Measurements from ENCODE around the gene ELF4. TPM values are rescaled to one million over a fixed set of nuclear protein-coding genes. Genes with fewer than 3 reads are reported as not detected.

The ELF4 gene
- total and polyA plus RNA-seq, 10 of the 15 experiments (the other 5 are each of a cell fraction or from before 2014, with no cell fraction given), result 4.0 to 36.7 (median 22.6) TPM

DNA sequence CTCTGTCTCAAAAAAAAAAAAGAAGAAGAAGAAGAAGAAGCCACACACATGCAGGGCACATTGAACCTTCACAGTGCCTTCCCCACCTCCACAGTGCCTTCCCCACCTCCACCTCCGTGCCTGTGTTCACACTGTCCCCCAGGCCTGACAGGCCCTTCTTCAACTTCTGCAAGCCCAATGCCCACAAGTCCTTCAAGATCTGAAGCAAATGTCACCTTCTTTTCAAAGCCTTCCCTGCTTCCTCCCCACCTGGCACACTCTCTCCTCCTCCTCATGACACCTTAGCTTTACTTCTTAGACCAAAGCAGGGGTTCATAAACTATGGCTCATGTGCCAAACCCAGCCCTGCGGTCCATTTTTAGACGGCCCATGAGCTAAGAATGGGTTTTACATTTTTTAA, 19.9 kb downstream of the ELF4 start:
- H4K20me1 ChIP-seq (ENCODE audit: control insufficient read depth, insufficient read depth), result no peaks in the 10 kb centered on the region
- H3K4me2 ChIP-seq (ENCODE audit: control insufficient read depth, insufficient read depth), result peak overlapping the region; percentile 10
- DNase-seq (ENCODE audit: low read depth, low spot score) (no peak), ATAC-seq (no peak), FAIRE-seq (no peak)
- no peaks in the 10 kb centered on the region for H3K27me3 ChIP-seq (replicated peaks in 1 of 2; ENCODE audit: control insufficient read depth in 2 of 2, insufficient read depth in 2 of 2, low read length in 1 of 2)
- POLR2A ChIA-PET, result no interaction called here
- in situ Hi-C loops (cut with MboI), result no loop called here
- RAD21 ChIA-PET (ENCODE audit: unreplicated experiment), result interaction anchor here (0.8 to 1.2 kb wide), 3 partner anchors 11 to 174 kb away, joined by 3 to 6 read pairs (median 4); partner anchors contain the start of gene AIFM1
- BruUV-seq (replicated peaks), result no TSS peak
- CTCF ChIA-PET, result interaction anchor here (0.7 to 2.8 kb wide), 2 partner anchors 10 to 19 kb away, joined by 3 to 15 read pairs; no protein-coding TSS in a partner anchor
- 66% methylated on average over 3 of the region's 3 CpGs for WGBS (ENCODE audit: insufficient coverage, insufficient replicate concordance, low lambda C conversion rate, missing lambda C conversion rate)
- H3K9ac ChIP-seq (ENCODE audit: control insufficient read depth, insufficient read depth, low read length), result no peak overlapping the region
- TF ChIP-seq E4F1 (IDR thresholded peaks at IDR 0.05; ENCODE audit: borderline replicate concordance, partially characterized antibody) (no peak), CHD1 (IDR thresholded peaks at IDR 0.05; ENCODE audit: low read depth, low read length) (no peak), GATAD2B (conservative IDR thresholded peaks at IDR 0.05; ENCODE audit: low read depth) (no peak), TCF12 (IDR thresholded peaks at IDR 0.05; ENCODE audit: low read depth, low read length) (no peak), ZBED1 (IDR thresholded peaks at IDR 0.05; ENCODE audit: borderline replicate concordance) (no peak), TCF3 (IDR thresholded peaks at IDR 0.05; ENCODE audit: borderline replicate concordance, insufficient read depth, low read depth, low read length) (no peak), NR2C1 (IDR thresholded peaks at IDR 0.05) (no peak), ZBTB40 (IDR thresholded peaks at IDR 0.05; ENCODE audit: borderline replicate concordance) (no peak), USF2 (IDR thresholded peaks at IDR 0.05; ENCODE audit: borderline replicate concordance, low read depth, low read length) (no peak), ASH2L (IDR thresholded peaks at IDR 0.05; ENCODE audit: borderline replicate concordance, low read depth) (no peak), MYB (IDR thresholded peaks at IDR 0.05; ENCODE audit: borderline replicate concordance, low read depth, low read length) (no peak)
- TF ChIP-seq, protein P1, sequence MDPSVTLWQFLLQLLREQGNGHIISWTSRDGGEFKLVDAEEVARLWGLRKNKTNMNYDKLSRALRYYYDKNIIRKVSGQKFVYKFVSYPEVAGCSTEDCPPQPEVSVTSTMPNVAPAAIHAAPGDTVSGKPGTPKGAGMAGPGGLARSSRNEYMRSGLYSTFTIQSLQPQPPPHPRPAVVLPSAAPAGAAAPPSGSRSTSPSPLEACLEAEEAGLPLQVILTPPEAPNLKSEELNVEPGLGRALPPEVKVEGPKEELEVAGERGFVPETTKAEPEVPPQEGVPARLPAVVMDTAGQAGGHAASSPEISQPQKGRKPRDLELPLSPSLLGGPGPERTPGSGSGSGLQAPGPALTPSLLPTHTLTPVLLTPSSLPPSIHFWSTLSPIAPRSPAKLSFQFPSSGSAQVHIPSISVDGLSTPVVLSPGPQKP (IDR thresholded peaks at IDR 0.05; ENCODE audit: low read depth, low read length), result no peak
- H3K4me1 ChIP-seq (ENCODE audit: control insufficient read depth, insufficient read depth, low read length), result peaks cover 30% of the 10 kb centered on the region
- SMC1A ChIA-PET (ENCODE audit: uncharacterized antibody, unreplicated experiment), result interaction anchor here (0.9 to 3.0 kb wide), 2 partner anchors 10 to 19 kb away, joined by 4 to 15 read pairs; no protein-coding TSS in a partner anchor
- no peak overlapping the region for H3K4me3 ChIP-seq
- no peak overlapping the region for H2AFZ ChIP-seq (ENCODE audit: control insufficient read depth, low read depth, low read length)
- peaks cover 2 to 3% of the 10 kb centered on the region in 2 experiments; a peak in 1 of 4 replicates for H3K36me3 ChIP-seq (ENCODE audit: control insufficient read depth in 2 of 2, insufficient read depth in 2 of 2, low read length in 1 of 2)
- intact Hi-C loops (cut with micrococcal nuclease; ENCODE audit: unreplicated experiment), result no loop called here
- H3K9me3 ChIP-seq (replicated peaks; ENCODE audit: control insufficient read depth, insufficient read depth, low read length), result no peaks in the 10 kb centered on the region; the same call in 2 of the 3 replicates
- no peak overlapping the region for H3K27ac ChIP-seq (ENCODE audit: control insufficient read depth, insufficient read depth)
- H3K79me2 ChIP-seq (ENCODE audit: control insufficient read depth, insufficient read depth, low read length), result peaks cover 55% of the 10 kb centered on the region

Measured in GM12878 (cell line).